Gastroesophageal sphincter (tissue), 3 donors: ENCODE results near the gene IMMP2L.

Experiments used
- CTCF ChIP-seq, 4 experiments: fragments of 200-600 bp in 2 of 4; fragments of 450-650 bp in 2 of 4; sonication (generic) in 1 of 4; IDR thresholded peaks; one replicate each; pipeline ENCODE4 v1.5.1; 2017 to 2019; ENCODE audit warnings: antibody characterized with exemption in 4 of 4, mild to moderate bottlenecking in 2 of 4, moderate library complexity in 2 of 4
- EP300 ChIP-seq: sonication (generic); formaldehyde crosslinking; IDR thresholded peaks from one replicate; pipeline ENCODE4 v1.6.1; 2017; ENCODE audit warnings: antibody characterized with exemption, mild to moderate bottlenecking
- POLR2A ChIP-seq, 2 donors: fragments of 450-650 bp; IDR thresholded peaks; one replicate each; pipeline ENCODE4 v1.6.1; 2017; ENCODE audit warnings: antibody characterized with exemption in 2 of 2, mild to moderate bottlenecking in 2 of 2, moderate library complexity in 1 of 2

- TF ChIP-seq CTCF (IDR thresholded peaks at IDR 0.05) (no peak), EP300 (no peak), POLR2A (IDR thresholded peaks at IDR 0.05) (no peak)
These were observed 811.2 kb downstream of the IMMP2L start for GRCh38 chr7:110750931-110751605.
